ENCODE measurements around the gene MANEAL.

The MANEAL gene

DNA sequence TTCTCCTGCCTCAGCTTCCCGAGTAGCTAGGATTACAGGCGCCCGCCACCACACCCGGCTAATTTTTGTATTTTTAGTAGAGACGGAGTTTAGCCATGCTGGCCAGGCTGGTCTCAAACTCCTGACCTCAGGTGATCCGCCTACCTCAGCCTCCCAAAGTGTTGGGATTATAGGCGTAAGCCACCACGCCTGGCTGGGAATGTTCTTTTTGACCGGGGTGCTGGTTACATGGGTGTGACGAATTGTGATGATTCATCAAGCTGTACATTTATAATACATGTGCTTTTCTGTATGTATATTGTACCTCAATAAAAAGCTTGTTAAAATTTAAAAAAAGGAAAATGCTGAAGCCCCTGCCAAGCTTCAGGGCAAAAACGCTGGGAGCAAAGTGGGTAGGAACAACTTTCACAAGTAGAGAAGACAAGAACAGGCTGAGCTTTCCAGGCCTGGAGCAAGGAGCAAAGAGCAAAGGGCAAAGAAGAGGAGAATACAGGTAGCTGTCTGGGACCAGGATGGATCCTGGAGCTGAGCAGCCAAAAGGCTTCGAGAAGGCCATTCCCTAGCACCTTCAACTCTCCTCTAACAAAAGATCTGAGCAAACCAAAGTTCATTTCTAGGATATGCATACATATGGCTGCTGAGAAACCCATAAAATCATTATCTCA lies 34.9 kb downstream of the MANEAL start:
- DNase-seq (ENCODE audit: low spot score) = no peak

DNA sequence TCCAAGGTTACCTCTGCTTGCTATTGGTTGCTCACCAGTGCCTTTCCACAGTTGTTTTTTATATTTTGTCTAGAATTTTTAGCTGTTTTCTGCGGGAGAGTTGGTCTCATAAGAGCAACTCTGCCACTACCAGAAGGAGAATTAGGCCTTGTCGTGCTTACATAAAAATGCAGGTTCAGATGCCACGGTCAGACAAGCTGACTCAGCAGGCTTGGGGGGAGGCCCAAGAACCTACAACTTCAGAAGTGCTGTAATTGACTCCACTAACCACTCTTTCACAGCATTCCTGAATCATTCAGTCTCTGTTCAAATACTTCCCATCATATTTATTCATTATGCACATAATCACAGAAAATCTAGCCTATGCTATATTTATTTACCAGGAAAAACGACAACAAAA lies 37.5 kb downstream of the MANEAL start:
- DNase-seq (ENCODE audit: low spot score) = no peak

DNA sequence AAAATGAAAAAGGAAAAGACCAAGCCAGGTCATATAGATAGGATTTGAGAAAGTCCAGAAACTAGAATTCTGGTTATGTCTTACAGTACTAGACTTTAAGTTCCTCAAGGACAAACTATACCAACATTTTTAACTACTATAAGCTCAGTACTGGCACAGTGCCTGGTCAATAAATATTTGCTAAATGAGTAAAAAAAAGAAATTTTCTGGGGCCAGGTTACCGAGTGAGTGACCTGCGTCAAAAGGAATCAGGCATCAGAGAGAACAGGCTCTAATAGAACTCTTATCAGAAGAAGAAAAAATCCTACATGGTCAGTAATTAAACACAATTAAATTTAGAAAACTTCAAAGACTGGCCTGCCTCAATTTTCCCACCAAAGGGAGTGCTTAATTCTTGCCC lies 38.2 kb downstream of the MANEAL start:
- no peak for DNase-seq (ENCODE audit: low spot score)

DNA sequence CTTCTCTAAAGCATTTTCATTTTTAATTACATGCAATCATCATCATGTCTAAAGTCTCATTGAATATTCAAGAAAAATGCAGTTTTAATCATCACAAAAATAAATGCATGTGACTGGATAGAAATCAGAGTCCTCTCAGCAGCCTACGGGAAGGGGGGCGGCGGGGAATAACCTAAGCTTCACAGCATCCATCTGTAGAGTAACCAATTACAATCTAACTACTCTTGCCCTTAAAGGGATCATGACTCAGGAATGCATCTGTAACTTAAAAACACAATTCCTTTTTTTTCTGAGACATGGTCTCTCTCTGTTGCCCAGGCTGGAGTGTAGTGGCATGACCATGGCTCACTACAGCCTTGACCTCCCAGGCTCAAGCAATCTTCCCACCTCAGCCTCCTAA lies 43.1 kb downstream of the MANEAL start:
- DNase-seq (ENCODE audit: low spot score) = no peak

DNA sequence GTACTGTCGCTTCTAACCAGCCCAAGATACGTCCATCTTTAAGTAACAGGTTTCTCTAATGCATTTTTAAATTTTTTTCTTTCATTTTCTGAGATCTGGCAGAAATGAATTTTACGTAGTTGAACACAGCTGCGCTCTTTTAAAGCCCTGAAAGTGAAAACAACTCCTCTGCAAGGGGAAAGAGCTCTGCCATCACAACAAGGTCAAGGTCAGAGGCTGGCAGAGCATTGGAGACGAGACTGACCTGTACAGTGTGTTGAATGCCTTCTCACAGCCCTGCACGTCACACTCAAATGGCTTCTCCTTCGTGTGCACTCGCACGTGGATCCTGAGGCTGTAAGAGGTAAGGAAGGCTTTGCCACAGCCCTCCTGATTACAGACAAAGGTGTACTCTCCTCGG lies 46.0 kb downstream of the MANEAL start:
- no peak for DNase-seq (ENCODE audit: low spot score)

DNA sequence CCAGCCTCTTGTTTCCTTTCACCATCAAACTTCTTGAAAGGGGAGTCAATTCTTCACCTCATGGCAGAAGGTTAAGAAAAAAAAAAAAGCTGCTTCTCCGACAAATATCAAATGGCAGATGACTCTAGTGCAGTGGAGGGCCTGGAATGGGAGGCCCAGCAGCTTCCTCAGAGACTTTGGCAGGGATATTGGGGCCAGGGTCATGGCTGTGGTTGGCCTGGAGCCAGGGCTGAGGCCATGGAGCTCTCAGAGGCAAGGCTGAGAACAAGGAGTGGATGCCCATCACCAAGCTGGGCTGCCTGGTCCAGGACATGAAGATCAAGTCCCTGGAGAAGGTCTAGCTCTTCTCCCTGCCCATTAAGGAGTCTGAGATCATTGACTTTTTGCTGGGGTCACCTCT lies 47.1 kb downstream of the MANEAL start:
- DNase-seq (ENCODE audit: low spot score) = no peak

DNA sequence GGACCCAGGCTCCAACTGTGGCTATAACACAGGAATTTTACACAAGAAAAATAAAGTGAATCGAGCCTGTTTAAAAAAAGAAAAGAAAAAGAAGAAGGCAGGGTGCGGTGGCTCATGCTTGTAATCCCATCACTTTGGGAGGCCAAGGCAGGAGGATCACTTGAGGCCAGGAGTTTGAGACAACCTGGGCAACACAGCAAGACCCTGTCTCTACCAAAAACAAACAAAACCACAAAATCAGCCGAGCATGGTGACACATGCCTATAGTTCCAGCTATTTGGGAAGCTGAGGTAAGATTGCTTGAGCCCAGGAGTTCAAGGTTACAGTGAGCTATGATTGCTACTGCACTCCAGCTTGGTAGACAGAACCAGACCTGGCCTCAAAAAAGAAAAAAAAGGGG lies 48.0 kb downstream of the MANEAL start:
- no peak for DNase-seq (ENCODE audit: low spot score)

DNA sequence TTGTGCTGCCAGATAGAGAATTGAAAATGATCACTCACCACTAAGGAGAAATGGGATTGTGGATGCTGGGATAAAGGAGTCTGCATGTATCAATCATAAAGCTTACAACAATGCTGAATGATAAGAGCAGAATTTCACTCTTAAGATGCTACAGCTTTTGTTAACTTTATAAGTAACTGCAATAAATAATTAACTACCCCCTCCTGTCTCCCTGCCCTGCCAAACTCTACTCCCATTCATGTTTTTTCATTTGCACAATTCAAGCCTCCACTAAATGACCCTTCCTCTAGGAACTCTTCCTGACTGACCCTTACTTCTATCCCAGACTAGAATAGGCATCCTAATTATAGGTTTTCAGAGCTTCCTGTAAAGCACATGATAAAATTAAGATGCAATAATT lies 50.9 kb downstream of the MANEAL start:
- no peak for DNase-seq (ENCODE audit: low spot score)

DNA sequence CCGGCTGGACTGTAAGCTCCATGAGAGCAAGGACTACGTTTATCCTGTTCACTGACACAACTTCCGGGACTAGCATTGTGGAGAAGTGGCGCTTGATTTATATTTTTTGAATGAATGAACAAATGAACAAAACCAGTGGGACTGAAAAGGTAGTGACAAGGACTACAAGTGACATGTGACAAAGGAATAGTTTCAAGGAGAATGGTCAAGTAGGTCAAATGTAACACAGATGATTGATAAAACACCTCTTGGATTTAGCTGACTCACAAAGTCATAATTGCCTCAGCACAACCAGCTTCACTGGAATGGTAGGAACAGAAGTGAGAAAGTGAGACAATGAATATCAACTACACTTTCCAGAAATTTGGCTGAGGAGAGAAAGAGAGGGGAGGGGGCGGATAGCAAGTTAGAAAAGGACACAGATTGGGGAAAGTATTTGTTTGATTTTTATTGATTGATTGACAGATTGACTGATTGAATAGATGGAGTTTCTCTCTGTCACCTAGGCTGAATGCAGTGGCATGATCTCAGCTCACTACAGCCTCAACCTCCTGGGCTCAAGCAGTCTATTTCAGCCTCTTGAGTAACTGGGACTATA lies 51.5 kb downstream of the MANEAL start:
- no peak for DNase-seq (ENCODE audit: low spot score)

DNA sequence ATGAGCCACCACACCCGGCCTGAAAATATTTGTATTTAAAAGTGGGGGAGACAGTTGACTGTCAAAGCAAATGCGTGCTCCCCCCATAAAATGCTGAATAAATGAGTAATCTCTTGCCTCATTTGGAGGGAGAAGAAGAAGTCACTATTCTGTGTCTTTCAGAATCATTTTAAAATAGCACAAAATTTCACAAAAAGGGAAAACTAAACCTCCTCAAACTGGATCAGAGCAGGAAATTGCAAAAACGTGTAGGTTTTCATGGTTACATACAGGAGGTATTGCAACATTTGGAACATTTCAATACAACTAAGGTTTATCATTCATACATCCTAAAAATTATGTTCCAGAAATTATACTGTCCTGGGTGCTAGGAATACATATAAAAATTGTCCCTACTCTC lies 52.1 kb downstream of the MANEAL start:
- DNase-seq (ENCODE audit: low spot score) = no peak

DNA sequence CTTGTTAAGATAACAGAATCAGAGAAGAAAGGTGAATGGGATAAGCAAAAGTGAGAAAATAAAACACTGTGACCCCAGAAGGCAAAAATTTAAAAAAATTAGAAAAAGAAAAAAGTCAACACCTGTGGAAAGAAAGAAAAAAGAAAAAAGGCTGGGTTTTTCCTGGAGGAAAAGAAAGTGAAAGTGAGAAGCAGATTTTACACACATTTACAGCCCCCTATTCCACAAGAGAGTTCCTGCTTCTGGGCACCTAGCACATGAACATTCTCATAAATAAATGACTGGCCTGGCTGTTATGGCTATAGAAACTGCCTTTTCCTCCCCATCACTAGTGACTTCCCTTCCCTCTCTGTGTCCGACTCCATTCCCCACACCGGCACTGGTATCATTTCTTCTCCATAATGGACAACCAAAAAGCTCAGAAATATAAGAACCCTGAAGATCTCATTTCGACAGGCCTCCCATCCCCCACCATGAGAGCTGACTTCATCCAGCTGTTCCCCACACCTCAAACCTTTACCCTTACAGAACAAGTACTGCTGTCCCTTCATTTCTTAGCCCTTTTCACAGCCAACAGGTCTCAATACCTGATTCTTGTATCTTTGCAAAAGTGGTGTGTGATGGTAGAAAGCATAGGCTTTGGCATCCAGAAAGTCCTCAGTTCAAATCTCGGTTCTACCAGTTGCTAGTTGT lies 53.1 kb downstream of the MANEAL start:
- DNase-seq (ENCODE audit: low spot score) = no peak

DNA sequence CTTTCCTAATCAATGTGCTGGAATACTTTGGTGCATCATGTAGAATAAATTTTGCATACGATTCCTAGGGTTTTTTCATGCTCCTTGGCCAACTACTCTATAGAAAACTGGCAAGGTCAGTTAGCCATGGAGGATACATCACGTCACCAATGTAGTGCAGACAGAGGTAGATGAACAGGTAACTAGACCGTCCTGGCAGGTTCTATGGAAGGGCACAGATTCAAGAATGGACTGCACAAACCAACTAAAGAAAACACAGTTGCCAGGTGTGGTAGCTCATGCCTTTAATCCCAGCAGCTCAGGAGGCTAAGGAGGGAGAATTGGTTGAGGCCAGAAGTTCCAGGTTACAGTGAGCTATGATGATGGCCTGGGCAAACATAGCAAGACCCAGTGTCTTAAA lies 55.8 kb downstream of the MANEAL start:
- DNase-seq (ENCODE audit: low spot score) = no peak

DNA sequence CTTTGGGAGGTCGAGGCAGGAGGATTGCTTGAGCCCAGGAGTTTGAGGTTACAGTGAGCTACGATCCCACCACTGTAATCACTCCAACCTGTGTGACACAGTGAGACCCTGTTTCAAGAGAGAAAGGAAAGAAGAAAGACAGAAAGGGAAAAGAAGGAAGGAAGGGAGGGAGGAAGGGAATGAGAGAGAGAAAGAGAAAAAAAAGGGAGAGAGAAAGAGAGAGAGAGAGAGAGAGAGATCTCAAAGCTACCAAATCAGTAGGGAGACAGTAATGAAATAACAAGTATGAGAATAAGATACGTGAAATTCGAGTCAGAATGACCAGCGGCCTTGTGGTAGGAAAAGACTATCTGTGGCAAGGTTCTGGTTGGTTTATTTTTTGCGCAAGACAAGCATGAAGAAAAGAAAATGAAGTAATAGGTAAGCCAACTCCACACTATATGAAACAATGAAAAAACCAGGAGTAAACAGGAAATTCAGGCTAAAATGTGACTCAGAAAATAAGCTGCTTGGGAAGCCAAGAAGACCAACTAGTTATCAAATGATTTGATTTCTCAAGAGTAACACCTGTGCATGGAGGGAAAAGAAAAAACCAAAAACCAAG lies 56.8 kb downstream of the MANEAL start:
- DNase-seq (ENCODE audit: low spot score) = no peak
